HEK293 (cell line): ENCODE data around the gene CENPB.

Experiments used
- BCL6B ChIP-seq: fragments of 450-650 bp; formaldehyde crosslinking; IDR thresholded peaks from 2 replicates; pipeline ENCODE4 v1.5.1; 2017; ENCODE audit warnings: missing biosample characterization, missing genetic modification characterization
- KLF17 ChIP-seq: fragments of 450-650 bp; formaldehyde crosslinking; IDR thresholded peaks from 2 replicates; pipeline ENCODE4 v1.5.1; 2016; ENCODE audit warnings: missing biosample characterization, missing genetic modification characterization
- KLF7 ChIP-seq: fragments of 450-650 bp; formaldehyde crosslinking; IDR thresholded peaks from 2 replicates; pipeline ENCODE4 v1.5.1; 2016; ENCODE audit warnings: missing biosample characterization, missing genetic modification characterization, borderline replicate concordance
- KLF8 ChIP-seq: fragments of 450-650 bp; formaldehyde crosslinking; IDR thresholded peaks from 2 replicates; pipeline ENCODE4 v1.5.1; 2016; ENCODE audit warnings: missing biosample characterization, missing genetic modification characterization
- OVOL3 ChIP-seq: fragments of 450-650 bp; formaldehyde crosslinking; IDR thresholded peaks from 2 replicates; pipeline ENCODE4 v1.5.1; 2016; ENCODE audit warnings: missing biosample characterization, missing genetic modification characterization
- SP3 ChIP-seq: fragments of 450-650 bp; formaldehyde crosslinking; IDR thresholded peaks from 2 replicates; pipeline ENCODE4 v1.5.1; 2016; ENCODE audit warnings: missing biosample characterization, missing genetic modification characterization
- TRIM28 ChIP-seq: IDR thresholded peaks from 2 replicates; pipeline ENCODE4 v1.6.1; 2011; ENCODE audit warnings: low read length, control low read depth, borderline replicate concordance
- TSHZ1 ChIP-seq: fragments of 450-650 bp; formaldehyde crosslinking; IDR thresholded peaks from 2 replicates; pipeline ENCODE4 v1.5.1; 2016; ENCODE audit warnings: missing biosample characterization, missing genetic modification characterization, borderline replicate concordance
- ZBTB21 ChIP-seq: fragments of 450-650 bp; formaldehyde crosslinking; IDR thresholded peaks from 2 replicates; pipeline ENCODE4 v1.5.1; 2017; ENCODE audit warnings: missing biosample characterization, missing genetic modification characterization
- ZBTB26 ChIP-seq: fragments of 450-650 bp; formaldehyde crosslinking; optimal IDR thresholded peaks from 2 replicates; pipeline ENCODE3; 2016; ENCODE audit warnings: missing biosample characterization, mild to moderate bottlenecking, missing genetic modification characterization
- ZBTB48 ChIP-seq: fragments of 450-650 bp; formaldehyde crosslinking; IDR thresholded peaks from 2 replicates; pipeline ENCODE4 v1.5.1; 2016; ENCODE audit warnings: missing biosample characterization, missing genetic modification characterization
- ZFHX2 ChIP-seq: fragments of 450-650 bp; formaldehyde crosslinking; conservative IDR thresholded peaks from 2 replicates; pipeline ENCODE4 v1.5.1; 2016; ENCODE audit warnings: missing biosample characterization, missing genetic modification characterization
- ZNF112 ChIP-seq: fragments of 450-650 bp; formaldehyde crosslinking; IDR thresholded peaks from 2 replicates; pipeline ENCODE4 v1.5.0; 2017; ENCODE audit warnings: missing biosample characterization, missing genetic modification characterization
- ZNF114 ChIP-seq: fragments of 450-650 bp; formaldehyde crosslinking; IDR thresholded peaks from 2 replicates; pipeline ENCODE4 v1.5.0; 2017; ENCODE audit warnings: missing biosample characterization, missing genetic modification characterization
- ZNF157 ChIP-seq: fragments of 450-650 bp; formaldehyde crosslinking; IDR thresholded peaks from 2 replicates; pipeline ENCODE4 v1.5.1; 2016; ENCODE audit warnings: missing biosample characterization, missing genetic modification characterization
- ZNF184 ChIP-seq: fragments of 450-650 bp; IDR thresholded peaks from 2 replicates; pipeline ENCODE4 v1.5.1; 2018; ENCODE audit warnings: missing biosample characterization, mild to moderate bottlenecking, missing genetic modification characterization
- ZNF2 ChIP-seq: fragments of 450-650 bp; formaldehyde crosslinking; IDR thresholded peaks from 2 replicates; pipeline ENCODE4 v1.5.1; 2016; ENCODE audit warnings: missing biosample characterization, missing genetic modification characterization
- ZNF223 ChIP-seq: fragments of 450-650 bp; formaldehyde crosslinking; IDR thresholded peaks from 2 replicates; pipeline ENCODE4 v1.5.1; 2016; ENCODE audit warnings: missing biosample characterization, missing genetic modification characterization
- ZNF335 ChIP-seq: fragments of 450-650 bp; formaldehyde crosslinking; conservative IDR thresholded peaks from 2 replicates; pipeline ENCODE4 v1.5.1; 2016; ENCODE audit warnings: missing biosample characterization, missing genetic modification characterization
- ZNF366 ChIP-seq: fragments of 450-650 bp; formaldehyde crosslinking; conservative IDR thresholded peaks from 2 replicates; pipeline ENCODE4 v1.5.1; 2016; ENCODE audit warnings: missing biosample characterization, missing genetic modification characterization
- ZNF544 ChIP-seq: fragments of 450-650 bp; formaldehyde crosslinking; IDR thresholded peaks from 2 replicates; pipeline ENCODE4 v1.5.0; 2017; ENCODE audit warnings: missing biosample characterization, missing genetic modification characterization
- ZNF629 ChIP-seq: fragments of 450-650 bp; formaldehyde crosslinking; IDR thresholded peaks from 2 replicates; pipeline ENCODE4 v1.5.1; 2017; ENCODE audit warnings: missing biosample characterization, missing genetic modification characterization
- ZNF777 ChIP-seq: fragments of 450-650 bp; formaldehyde crosslinking; IDR thresholded peaks from 2 replicates; pipeline ENCODE4 v1.5.1; 2017; ENCODE audit warnings: missing biosample characterization, missing genetic modification characterization, borderline replicate concordance
- ZNF791 ChIP-seq: fragments of 450-650 bp; formaldehyde crosslinking; IDR thresholded peaks from 2 replicates; pipeline ENCODE4 v1.5.1; 2016; ENCODE audit warnings: missing biosample characterization, missing genetic modification characterization
- ZNF843 ChIP-seq: fragments of 450-650 bp; formaldehyde crosslinking; IDR thresholded peaks from 2 replicates; pipeline ENCODE4 v1.5.1; 2016; ENCODE audit warnings: missing biosample characterization, missing genetic modification characterization
- ZSCAN23 ChIP-seq: fragments of 450-650 bp; formaldehyde crosslinking; IDR thresholded peaks from 2 replicates; pipeline ENCODE4 v1.5.1; 2016; ENCODE audit warnings: missing biosample characterization, missing genetic modification characterization
- TF ChIP-seq, protein P1 (sequence below): fragments of 450-650 bp; formaldehyde crosslinking; IDR thresholded peaks from 2 replicates; pipeline ENCODE4 v1.5.1; 2016; ENCODE audit warnings: missing biosample characterization, missing genetic modification characterization, low read depth
- TF ChIP-seq, protein P2 (sequence below): fragments of 450-650 bp; formaldehyde crosslinking; IDR thresholded peaks from 2 replicates; pipeline ENCODE4 v1.5.1; 2016; ENCODE audit warnings: missing biosample characterization, missing genetic modification characterization
- TF ChIP-seq, protein P3 (sequence below): fragments of 450-650 bp; formaldehyde crosslinking; IDR thresholded peaks from 2 replicates; pipeline ENCODE4 v1.5.1; 2016; ENCODE audit warnings: missing biosample characterization, missing genetic modification characterization

The CENPB gene

DNA sequence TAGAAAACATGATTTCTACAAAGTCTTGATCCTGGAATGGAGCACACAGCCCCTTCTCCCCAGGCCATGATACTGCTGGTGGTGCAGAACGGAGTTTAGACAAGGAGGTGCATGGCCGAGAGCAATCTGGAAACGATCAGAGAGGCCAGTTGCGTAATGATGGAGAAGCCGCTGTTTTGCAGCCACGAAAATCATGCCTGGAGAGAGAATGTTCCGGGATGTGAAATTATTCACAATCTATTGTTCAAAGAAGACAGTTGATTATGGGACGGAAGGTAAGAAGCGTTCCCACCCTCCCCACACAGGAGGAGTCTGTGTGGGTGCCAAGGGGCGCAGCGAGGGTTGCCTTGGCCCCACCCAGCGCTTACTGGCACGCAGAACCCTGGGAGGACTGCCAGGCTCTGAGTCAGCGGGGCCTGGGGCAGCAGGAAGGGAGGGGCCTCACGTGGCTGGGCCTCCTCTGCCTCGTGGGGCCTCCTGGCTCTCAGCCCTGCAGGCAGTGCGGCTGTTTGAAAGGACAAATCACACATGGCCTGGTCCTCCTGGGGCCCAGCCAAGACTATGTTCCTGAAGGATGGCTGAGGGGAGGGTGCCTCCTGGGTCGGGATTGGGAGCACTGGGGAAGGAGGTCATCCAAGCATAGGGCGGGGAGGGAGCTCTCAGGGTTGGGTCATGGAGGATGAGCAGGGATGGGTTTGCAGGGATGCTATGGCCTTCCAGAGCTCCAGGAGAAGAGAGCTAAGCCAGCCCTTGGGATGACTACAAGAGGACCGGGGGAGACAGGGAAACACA is 25.1 kb upstream of the CENPB start (continued):
- TF ChIP-seq BCL6B (tag by site-specific recombination): no peak
- TF ChIP-seq ZNF157 (tag by site-specific recombination): no peak
- TF ChIP-seq, protein P1, sequence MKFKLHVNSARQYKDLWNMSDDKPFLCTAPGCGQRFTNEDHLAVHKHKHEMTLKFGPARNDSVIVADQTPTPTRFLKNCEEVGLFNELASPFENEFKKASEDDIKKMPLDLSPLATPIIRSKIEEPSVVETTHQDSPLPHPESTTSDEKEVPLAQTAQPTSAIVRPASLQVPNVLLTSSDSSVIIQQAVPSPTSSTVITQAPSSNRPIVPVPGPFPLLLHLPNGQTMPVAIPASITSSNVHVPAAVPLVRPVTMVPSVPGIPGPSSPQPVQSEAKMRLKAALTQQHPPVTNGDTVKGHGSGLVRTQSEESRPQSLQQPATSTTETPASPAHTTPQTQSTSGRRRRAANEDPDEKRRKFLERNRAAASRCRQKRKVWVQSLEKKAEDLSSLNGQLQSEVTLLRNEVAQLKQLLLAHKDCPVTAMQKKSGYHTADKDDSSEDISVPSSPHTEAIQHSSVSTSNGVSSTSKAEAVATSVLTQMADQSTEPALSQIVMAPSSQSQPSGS (tag by site-specific recombination): 0 out of 2 replicates have a peak, but pooled peaks have one; percentile 6
- TF ChIP-seq, protein P2, sequence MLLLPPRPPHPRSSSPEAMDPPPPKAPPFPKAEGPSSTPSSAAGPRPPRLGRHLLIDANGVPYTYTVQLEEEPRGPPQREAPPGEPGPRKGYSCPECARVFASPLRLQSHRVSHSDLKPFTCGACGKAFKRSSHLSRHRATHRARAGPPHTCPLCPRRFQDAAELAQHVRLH: no peak
- TF ChIP-seq, protein P3, sequence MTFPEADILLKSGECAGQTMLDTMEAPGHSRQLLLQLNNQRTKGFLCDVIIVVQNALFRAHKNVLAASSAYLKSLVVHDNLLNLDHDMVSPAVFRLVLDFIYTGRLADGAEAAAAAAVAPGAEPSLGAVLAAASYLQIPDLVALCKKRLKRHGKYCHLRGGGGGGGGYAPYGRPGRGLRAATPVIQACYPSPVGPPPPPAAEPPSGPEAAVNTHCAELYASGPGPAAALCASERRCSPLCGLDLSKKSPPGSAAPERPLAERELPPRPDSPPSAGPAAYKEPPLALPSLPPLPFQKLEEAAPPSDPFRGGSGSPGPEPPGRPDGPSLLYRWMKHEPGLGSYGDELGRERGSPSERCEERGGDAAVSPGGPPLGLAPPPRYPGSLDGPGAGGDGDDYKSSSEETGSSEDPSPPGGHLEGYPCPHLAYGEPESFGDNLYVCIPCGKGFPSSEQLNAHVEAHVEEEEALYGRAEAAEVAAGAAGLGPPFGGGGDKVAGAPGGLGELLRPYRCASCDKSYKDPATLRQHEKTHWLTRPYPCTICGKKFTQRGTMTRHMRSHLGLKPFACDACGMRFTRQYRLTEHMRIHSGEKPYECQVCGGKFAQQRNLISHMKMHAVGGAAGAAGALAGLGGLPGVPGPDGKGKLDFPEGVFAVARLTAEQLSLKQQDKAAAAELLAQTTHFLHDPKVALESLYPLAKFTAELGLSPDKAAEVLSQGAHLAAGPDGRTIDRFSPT (tag by site-specific recombination): peak; percentile 100
- no peak for TF ChIP-seq TSHZ1 (tag by site-specific recombination)
- TF ChIP-seq ZNF629: peak; percentile 91
- peak; percentile 92 for TF ChIP-seq ZNF366 (tag by site-specific recombination)
- TF ChIP-seq ZNF335 (tag by site-specific recombination): peak; percentile 92
- no peak for TF ChIP-seq ZNF544 (tag by site-specific recombination)
- TF ChIP-seq ZBTB48 (tag by site-specific recombination): peak; percentile 99
- TF ChIP-seq TRIM28: 0 out of 2 replicates have a peak, but pooled peaks have one; percentile 13
- peak; percentile 91 for TF ChIP-seq ZFHX2 (tag by site-specific recombination)
- TF ChIP-seq ZNF2 (tag by site-specific recombination): peak; percentile 72; the same call in 1 of the 2 replicates
- TF ChIP-seq ZNF791 (tag by site-specific recombination): no peak
- TF ChIP-seq ZBTB26: peak; percentile 37
- peak; percentile 75 for TF ChIP-seq ZSCAN23
- peak; percentile 28; the same call in 1 of the 2 replicates for TF ChIP-seq ZNF184
- no peak for TF ChIP-seq OVOL3
- TF ChIP-seq ZNF114 (tag by site-specific recombination): no peak
- no peak for TF ChIP-seq ZNF112
- TF ChIP-seq ZBTB21 (tag by site-specific recombination): peak; percentile 45; the same call in 1 of the 2 replicates
- no peak for TF ChIP-seq ZNF223 (tag by site-specific recombination)
- peak; percentile 86 for TF ChIP-seq SP3 (tag by site-specific recombination)
- peak; percentile 99 for TF ChIP-seq KLF17 (tag by site-specific recombination)
- no peak for TF ChIP-seq ZNF777 (tag by site-specific recombination)
- TF ChIP-seq ZNF843 (tag by site-specific recombination): peak; percentile 62
- TF ChIP-seq KLF7 (tag by site-specific recombination): peak; percentile 98
- TF ChIP-seq KLF8 (tag by site-specific recombination): peak; percentile 98
